HG02973 (cell line): Measurements from ENCODE around the gene NUDT2.

Source experiments
- ATAC-seq: cut with Tn5 transposase; IDR thresholded peaks from one replicate; pipeline ENCODE4 v1.9.1; 2021; ENCODE audit warnings: moderate library complexity; ENCODE audit not compliant: unreplicated experiment

NUDT2 gene

GRCh38 chr9:34370335-34370969 is 41.1 kb downstream of the NUDT2 start:
- no peak for ATAC-seq

- no peak for ATAC-seq
These were observed 41.9 kb downstream of the NUDT2 start for GRCh38 chr9:34370970-34371880.

GRCh38 chr9:34371886-34372466 is 42.6 kb downstream of the NUDT2 start:
- ATAC-seq: no peak

GRCh38 chr9:34372467-34373011 is 43.2 kb downstream of the NUDT2 start:
- ATAC-seq: no peak

GRCh38 chr9:34373749-34374148 is 44.4 kb downstream of the NUDT2 start:
- no peak for ATAC-seq

- no peak for ATAC-seq
These were observed 45.0 kb downstream of the NUDT2 start for GRCh38 chr9:34374339-34374738.

GRCh38 chr9:34374905-34375552 is 45.7 kb downstream of the NUDT2 start:
- ATAC-seq: no peak

- no peak for ATAC-seq
These were observed 46.7 kb downstream of the NUDT2 start for GRCh38 chr9:34375901-34376595.

- peak; percentile 87 for ATAC-seq
These were observed 47.4 kb downstream of the NUDT2 start, which contains the start of gene MYORG for GRCh38 chr9:34376596-34377403. TSS of gene MYORG (minus strand) at chr9:34376898. CDS start at chr9:34372943, 3,955 bp downstream.

- no peak for ATAC-seq
These were observed 48.0 kb downstream of the NUDT2 start for GRCh38 chr9:34377404-34377746.

- ATAC-seq: no peak
These were observed 49.1 kb downstream of the NUDT2 start for GRCh38 chr9:34378376-34379060.

GRCh38 chr9:34379334-34380033 is 50.1 kb downstream of the NUDT2 start:
- ATAC-seq: peak; percentile 32

GRCh38 chr9:34380034-34380510 is 50.7 kb downstream of the NUDT2 start:
- ATAC-seq: no peak

- ATAC-seq: peak; percentile 33
These were observed 51.3 kb downstream of the NUDT2 start for GRCh38 chr9:34380511-34381315.

GRCh38 chr9:34381323-34381722 is 52.0 kb downstream of the NUDT2 start:
- no peak for ATAC-seq

GRCh38 chr9:34382054-34382453 is 52.7 kb downstream of the NUDT2 start:
- no peak for ATAC-seq

- ATAC-seq: no peak
These were observed 53.5 kb downstream of the NUDT2 start for GRCh38 chr9:34382879-34383278.
